H9 (cell line): ENCODE data around the gene EPC1. TPM values are rescaled to one million over a fixed set of nuclear protein-coding genes. Genes with fewer than 3 reads are reported as not detected.

Experiments used
- DNase-seq: peaks from one replicate; pipeline ENCODE4 v3.0.0-alpha.2; 2017
- H2AFZ ChIP-seq: one replicate; pipeline ENCODE4 v1.6.1; 2013; ENCODE audit warnings: mild to moderate bottlenecking, low read length, control low read depth, moderate library complexity
- H2AK5ac ChIP-seq: 2 replicates; pipeline ENCODE4 v1.6.1; 2013; ENCODE audit warnings: low read length, control low read depth, mixed read lengths; ENCODE audit not compliant: insufficient read length
- H2BK120ac ChIP-seq: one replicate; pipeline ENCODE4 v1.6.1; 2013; ENCODE audit warnings: low read depth, mild to moderate bottlenecking, low read length, control low read depth, inconsistent platforms; ENCODE audit not compliant: poor library complexity, severe bottlenecking
- H2BK12ac ChIP-seq: 2 replicates; pipeline ENCODE4 v1.6.1; 2013; ENCODE audit warnings: low read length, control low read depth, mixed read lengths, low read depth; ENCODE audit not compliant: insufficient read length
- H2BK15ac ChIP-seq: 2 replicates; pipeline ENCODE4 v1.6.1; 2013; ENCODE audit warnings: low read depth, low read length, control low read depth
- H2BK20ac ChIP-seq: one replicate; pipeline ENCODE4 v1.6.1; 2013; ENCODE audit warnings: low read depth, mild to moderate bottlenecking, low read length, control low read depth, inconsistent platforms; ENCODE audit not compliant: poor library complexity, severe bottlenecking
- H2BK5ac ChIP-seq: 2 replicates; pipeline ENCODE4 v1.6.1; 2013; ENCODE audit warnings: low read length, control low read depth, mixed read lengths; ENCODE audit not compliant: insufficient read length
- H3K14ac ChIP-seq: 2 replicates; pipeline ENCODE4 v1.6.1; 2013; ENCODE audit warnings: low read length, control low read depth; ENCODE audit not compliant: insufficient read depth
- H3K18ac ChIP-seq: 2 replicates; pipeline ENCODE4 v1.6.1; 2013; ENCODE audit warnings: low read depth, mild to moderate bottlenecking, mixed read lengths, low read length, control low read depth; ENCODE audit not compliant: insufficient read length
- H3K23ac ChIP-seq: 2 replicates; pipeline ENCODE4 v1.6.1; 2013; ENCODE audit warnings: low read length, control low read depth, mixed read lengths, low read depth; ENCODE audit not compliant: insufficient read length
- H3K23me2 ChIP-seq: 2 replicates; pipeline ENCODE4 v1.6.1; 2013; ENCODE audit warnings: low read depth, mild to moderate bottlenecking, mixed read lengths, low read length, control low read depth; ENCODE audit not compliant: insufficient read length, poor library complexity, severe bottlenecking
- H3K27ac ChIP-seq: 2 replicates; pipeline ENCODE4 v1.5.1; 2013; ENCODE audit warnings: low read length, control low read depth, mixed read lengths, low read depth; ENCODE audit not compliant: insufficient read length
- H3K27me3 ChIP-seq: 2 replicates; pipeline ENCODE4 v1.6.1; 2013; ENCODE audit warnings: low read length, control low read depth, inconsistent platforms; ENCODE audit not compliant: insufficient read depth
- H3K4ac ChIP-seq: 2 replicates; pipeline ENCODE4 v1.6.1; 2013; ENCODE audit warnings: low read depth, mild to moderate bottlenecking, control low read depth, inconsistent platforms, low read length, moderate library complexity
- H3K4me1 ChIP-seq: 2 replicates; pipeline ENCODE4 v1.6.1; 2013; ENCODE audit warnings: low read length, control low read depth, inconsistent platforms; ENCODE audit not compliant: insufficient read depth
- H3K4me2 ChIP-seq: 2 replicates; pipeline ENCODE4 v1.6.1; 2013; ENCODE audit warnings: low read length, control low read depth, mixed read lengths; ENCODE audit not compliant: insufficient read length, insufficient read depth
- H3K56ac ChIP-seq: 2 replicates; pipeline ENCODE4 v1.6.1; 2013; ENCODE audit warnings: low read depth, mild to moderate bottlenecking, mixed read lengths, low read length, control low read depth; ENCODE audit not compliant: insufficient read length
- H3K79me1 ChIP-seq: 2 replicates; pipeline ENCODE4 v1.6.1; 2013; ENCODE audit warnings: low read depth, mild to moderate bottlenecking, moderate library complexity, low read length, control low read depth, inconsistent platforms; ENCODE audit not compliant: insufficient read depth, poor library complexity, severe bottlenecking
- H3K79me2 ChIP-seq: 2 replicates; pipeline ENCODE4 v1.6.1; 2013; ENCODE audit warnings: low read length, control low read depth, inconsistent platforms; ENCODE audit not compliant: insufficient read depth
- H3K9ac ChIP-seq: 2 replicates; pipeline ENCODE4 v1.6.1; 2013; ENCODE audit warnings: low read length, control low read depth, mixed read lengths; ENCODE audit not compliant: insufficient read length; ENCODE audit errors: extremely low read depth
- H3K9me3 ChIP-seq: one replicate; pipeline ENCODE4 v1.6.1; 2013; ENCODE audit warnings: low read depth, low read length, inconsistent platforms; ENCODE audit not compliant: control insufficient read depth
- H3T11ph ChIP-seq: one replicate; pipeline ENCODE4 v1.6.1; 2013; ENCODE audit warnings: mild to moderate bottlenecking, low read length, control low read depth, inconsistent platforms
- H4K20me1 ChIP-seq: one replicate; pipeline ENCODE4 v1.6.1; 2013; ENCODE audit not compliant: control insufficient read depth, insufficient read length, insufficient read depth
- H4K5ac ChIP-seq: 2 replicates; pipeline ENCODE4 v1.6.1; 2013; ENCODE audit warnings: low read depth, mild to moderate bottlenecking, mixed read lengths, low read length, control low read depth; ENCODE audit not compliant: insufficient read length
- H4K8ac ChIP-seq: replicated peaks from 2 replicates; pipeline ENCODE4 v1.6.1; 2013; ENCODE audit warnings: low read length, control low read depth, mixed read lengths, low read depth; ENCODE audit not compliant: insufficient read length
- H4K91ac ChIP-seq: 2 replicates; pipeline ENCODE4 v1.6.1; 2013; ENCODE audit warnings: low read depth, mild to moderate bottlenecking, moderate library complexity, mixed read lengths, low read length, control low read depth; ENCODE audit not compliant: insufficient read length
- H3K27ac Mint-ChIP-seq, 3 experiments: 2 replicates in 2 of 3; 3 replicates in 1 of 3; pipeline ENCODE4 v1.8.0; 2020 to 2021; ENCODE audit warnings: mixed read lengths in 3 of 3, mild to moderate bottlenecking in 1 of 3, moderate library complexity in 1 of 3
- H3K27me3 Mint-ChIP-seq: 2 replicates; pipeline ENCODE4 v1.8.0; 2021; ENCODE audit warnings: low read depth, mild to moderate bottlenecking, moderate library complexity, mixed read lengths
- H3K36me3 Mint-ChIP-seq, 3 experiments: 2 replicates in 2 of 3; 3 replicates in 1 of 3; pipeline ENCODE4 v1.8.0; 2020 to 2021; ENCODE audit warnings: low read depth in 3 of 3, mixed read lengths in 3 of 3; ENCODE audit not compliant: insufficient read depth in 1 of 3
- H3K4me1 Mint-ChIP-seq, 2 experiments: 2 replicates each; pipeline ENCODE4 v1.8.0; 2020; ENCODE audit warnings: mixed read lengths in 2 of 2
- H3K4me3 Mint-ChIP-seq, 2 experiments: 2 replicates in 1 of 2; 3 replicates in 1 of 2; pipeline ENCODE4 v1.8.0; 2020 to 2021; ENCODE audit warnings: mild to moderate bottlenecking in 2 of 2, mixed read lengths in 2 of 2, moderate library complexity in 1 of 2
- H3K9me3 Mint-ChIP-seq, 2 experiments: 2 replicates in 1 of 2; 3 replicates in 1 of 2; pipeline ENCODE4 v1.8.0; 2020; ENCODE audit warnings: mild to moderate bottlenecking in 2 of 2, mixed read lengths in 2 of 2, moderate library complexity in 1 of 2
- CTCF ChIP-seq: fragments of 200-600 bp; sonication (generic); conservative IDR thresholded peaks from 3 replicates; pipeline ENCODE4 v1.8.0; 2021; ENCODE audit warnings: antibody characterized with exemption, mild to moderate bottlenecking
- WGBS: extraction: QIAGEN DNeasy Blood & Tissue Kit; methylation state at CpG from one replicate; pipeline ENCODE4 v1.1.7; 2013; ENCODE audit warnings: missing lambda C conversion rate, low lambda C conversion rate, mixed read lengths; ENCODE audit not compliant: insufficient read length; ENCODE audit errors: extremely low coverage; 5-methylcytosine and 5-hydroxymethylcytosine counted together
- total RNA-seq: library from RNA; stranded (reverse); gene quantifications from 2 replicates; pipeline ENCODE4 v1.2.1, GENCODE V29; 2021

EPC1 gene
- total RNA-seq, 1 experiment from 2014 or later, result 32.5 TPM

GRCh38 chr10:32328499-32328898 lies 18.5 kb downstream of the EPC1 start:
- Histone ChIP-seq H3K23ac (no peak overlapping the region), H2BK120ac (no peak overlapping the region), H3K23me2 (no peaks in the 10 kb centered on the region), H3K79me2 (peaks cover 39% of the 10 kb centered on the region; the same call in 1 of the 2 replicates), H4K8ac (no peak overlapping the region), H3K9me3 (no peaks in the 10 kb centered on the region), H3K27ac (no peak overlapping the region), H3K9ac (no peak overlapping the region), H2BK12ac (no peak overlapping the region), H3K4ac (no peak overlapping the region), H3K79me1 (peaks cover 4% of the 10 kb centered on the region), H2AFZ (no peak overlapping the region), H2BK15ac (no peak overlapping the region), H3K14ac (no peak overlapping the region), H3K56ac (no peak overlapping the region), H2BK20ac (no peak overlapping the region), H4K91ac (no peak overlapping the region), H3K18ac (no peak overlapping the region), H3K27me3 (no peaks in the 10 kb centered on the region), H3T11ph (no peak overlapping the region), H2AK5ac (no peak overlapping the region), H3K4me1 (peaks cover 9% of the 10 kb centered on the region; the same call in 1 of the 2 replicates), H4K5ac (no peak overlapping the region), H4K20me1 (no peaks in the 10 kb centered on the region), H3K4me2 (no peak overlapping the region), H2BK5ac (no peak overlapping the region)
- Mint-ChIP-seq H3K27me3 (no peaks in the 10 kb centered on the region; the same call in 1 of the 2 replicates), H3K9me3 (no peaks in the 10 kb centered on the region), H3K36me3 (peaks cover 1 to 5% (median 5%) of the 10 kb centered on the region in 3 experiments; a peak in 3 of 7 replicates), H3K4me1 (peaks cover 64 to 71% of the 10 kb centered on the region in 2 experiments), H3K4me3 (0 out of 5 replicates have a peak overlapping the region, but pooled peaks of 1 of the 2 experiments have one; percentile 7), H3K27ac (peak overlapping the region in 2 of 3 experiments; percentile 69 to 87; a peak in 5 of 7 replicates)
- no peak for TF ChIP-seq CTCF
- WGBS, result no CpG with 5 or more reads among the region's 3 CpGs
- no peak for DNase-seq
